ENCODE results near the gene TRPV3. TPM values are rescaled to one million over a fixed set of nuclear protein-coding genes. Genes with fewer than 3 reads are reported as not detected.

Gene TRPV3
- total and polyA plus RNA-seq, 9 of the 15 experiments (the other 6 are each of a cell fraction or from before 2014, with no cell fraction given), result 0.03 to 0.42 (median 0.11) TPM; not detected in 1

- intact Hi-C loops (cut with micrococcal nuclease) (no loop called here), in situ Hi-C loops (cut with MboI) (no loop called here)
- Histone ChIP-seq H3K9me1 (ENCODE audit: control insufficient read depth, insufficient read depth, low read length) (no peaks in the 10 kb centered on the region), H2AFZ (ENCODE audit: low read depth, low read length) (no peak overlapping the region), H3K9me3 (replicated peaks; ENCODE audit: control insufficient read depth, insufficient read depth, low read depth, low read length) (no peaks in the 10 kb centered on the region), H3K4me3 (no peak overlapping the region), H3K4me1 (replicated peaks in 1 of 2; ENCODE audit: control insufficient read depth in 2 of 2, insufficient read depth in 2 of 2, low read length in 2 of 2) (peaks cover 11 to 19% of the 10 kb centered on the region in 2 experiments), H3K9ac (ENCODE audit: insufficient read depth in 1 of 2, low read depth in 2 of 2, low read length in 2 of 2) (0 out of 4 replicates have a peak overlapping the region, but pooled peaks of 1 of the 2 experiments have one; percentile 17), H3K36me3 (ENCODE audit: control insufficient read depth, insufficient read depth, low read length) (no peaks in the 10 kb centered on the region), H3K79me2 (ENCODE audit: control insufficient read depth, insufficient read depth, low read length) (no peaks in the 10 kb centered on the region), H4K20me1 (replicated peaks; ENCODE audit: control insufficient read depth, insufficient read depth, low read length) (no peaks in the 10 kb centered on the region; the same call in 1 of the 2 replicates), H3K4me2 (ENCODE audit: insufficient read depth, low read length) (no peak overlapping the region), H3K27ac (ENCODE audit: extremely low read depth, low read depth, low read length) (no peak overlapping the region), H3K27me3 (ENCODE audit: control insufficient read depth in 2 of 2, insufficient read depth in 2 of 2, low read length in 2 of 2) (peaks cover 0 to 28% of the 10 kb centered on the region in 2 experiments; a peak in 2 of 5 replicates)
- POLR2A ChIA-PET, result no interaction called here
- no peak for FAIRE-seq
- ATAC-seq, result no peak
- BruUV-seq (replicated peaks), result no TSS peak
- DNase-seq (ENCODE audit: extremely low read depth in 1 of 4, low spot score in 3 of 4), result no peak
- CTCF ChIA-PET (ENCODE audit: low intra/inter-chr PET ratio), result no interaction called here
- WGBS (ENCODE audit: insufficient coverage, low coverage, missing lambda C conversion rate), result 0% methylated on average over 4 of the region's 10 CpGs
- TF ChIP-seq ILK (tag; IDR thresholded peaks at IDR 0.05; ENCODE audit: borderline replicate concordance, low read depth), result no peak
- no peak for TF ChIP-seq BMI1 (IDR thresholded peaks at IDR 0.05; ENCODE audit: low read length)
- TF ChIP-seq TCF3 (CRISPR knock-in tag; IDR thresholded peaks at IDR 0.05), result no peak
- TF ChIP-seq ZBTB9 (CRISPR knock-in tag; IDR thresholded peaks at IDR 0.05), result no peak
- no peak for TF ChIP-seq ZNF12 (CRISPR knock-in tag; IDR thresholded peaks at IDR 0.05)
- no peak for TF ChIP-seq PCBP2 (IDR thresholded peaks at IDR 0.05; ENCODE audit: low read depth, low read length, poor library complexity, severe bottlenecking)
- no peak for TF ChIP-seq MTA3 (IDR thresholded peaks at IDR 0.05; ENCODE audit: borderline replicate concordance)
- no peak for TF ChIP-seq ZNF511 (CRISPR knock-in tag; IDR thresholded peaks at IDR 0.05)
- TF ChIP-seq U2AF2 (optimal IDR thresholded peaks at IDR 0.05; ENCODE audit: low read depth, low read length), result no peak
- TF ChIP-seq NUFIP1 (IDR thresholded peaks at IDR 0.05; ENCODE audit: partially characterized antibody), result no peak
- no peak for TF ChIP-seq CTBP1 (IDR thresholded peaks at IDR 0.05; ENCODE audit: borderline replicate concordance)
- no peak for TF ChIP-seq TFAP4 (CRISPR knock-in tag; IDR thresholded peaks at IDR 0.05; ENCODE audit: borderline replicate concordance)
- no peak for TF ChIP-seq ZNF175 (CRISPR knock-in tag; IDR thresholded peaks at IDR 0.05; ENCODE audit: low read depth)
- TF ChIP-seq EZH2 (IDR thresholded peaks at IDR 0.05; ENCODE audit: borderline replicate concordance, low read depth, low read length), result no peak
- no peak for TF ChIP-seq ZC3H8 (IDR thresholded peaks at IDR 0.05)
- no peak for TF ChIP-seq FOXM1 (IDR thresholded peaks at IDR 0.05; ENCODE audit: low read depth)
- TF ChIP-seq FOXM1 (CRISPR knock-in tag; IDR thresholded peaks at IDR 0.05; ENCODE audit: low read depth), result no peak
- no peak for TF ChIP-seq ZNF140 (CRISPR knock-in tag; IDR thresholded peaks at IDR 0.05)
- TF ChIP-seq RB1 (IDR thresholded peaks at IDR 0.05; ENCODE audit: low read depth), result no peak
Measured at GRCh38 chr17:3555189-3555796, 2.3 kb downstream of the TRPV3 start.
